Activated naive CD4-positive, alpha-beta T cell (primary cell): ENCODE measurements around the gene PDE4D.
"Not testable (repeated sequence)": the region's sequence is repeated elsewhere in the genome, so short reads cannot be mapped to it uniquely, and the experiment has no call there.

Experiments
- DNase-seq, 4 experiments: peaks; one replicate each; lab custom pipeline; 2025; lab: John Stamatoyannopoulos, UW

Gene PDE4D

GRCh38 chr5:58968350-58968749 lies 925.2 kb downstream of the PDE4D start:
- DNase-seq, result no peak

GRCh38 chr5:58967597-58968281 lies 925.8 kb downstream of the PDE4D start:
- DNase-seq, result no peak

- no peak for DNase-seq
Observed at GRCh38 chr5:58965677-58966414, 927.7 kb downstream of the PDE4D start.

GRCh38 chr5:58963821-58964220 lies 929.7 kb downstream of the PDE4D start:
- DNase-seq, result no peak

- DNase-seq, result no peak
Observed at GRCh38 chr5:58963361-58963760, 930.2 kb downstream of the PDE4D start.

- no peak for DNase-seq
Observed at GRCh38 chr5:58961631-58962280, 931.8 kb downstream of the PDE4D start.

GRCh38 chr5:58958701-58959100 lies 934.8 kb downstream of the PDE4D start:
- DNase-seq, result no peak

GRCh38 chr5:58953218-58953617 lies 940.3 kb downstream of the PDE4D start:
- DNase-seq, result not testable (repeated sequence)

GRCh38 chr5:58950224-58950623 lies 943.3 kb downstream of the PDE4D start:
- no peak for DNase-seq

- no peak for DNase-seq
Observed at GRCh38 chr5:58946230-58946629, 947.3 kb downstream of the PDE4D start.

GRCh38 chr5:58944221-58944620 lies 949.3 kb downstream of the PDE4D start:
- no peak for DNase-seq

GRCh38 chr5:58940446-58940845 lies 953.1 kb downstream of the PDE4D start:
- no peak for DNase-seq

GRCh38 chr5:58939664-58940063 lies 953.9 kb downstream of the PDE4D start:
- no peak for DNase-seq

- DNase-seq, result no peak
Observed at GRCh38 chr5:58938563-58939424, 954.7 kb downstream of the PDE4D start.

GRCh38 chr5:58937031-58937681 lies 956.4 kb downstream of the PDE4D start:
- no peak for DNase-seq

GRCh38 chr5:58934629-58935097 lies 958.9 kb downstream of the PDE4D start:
- DNase-seq, result no peak

GRCh38 chr5:58933891-58934628 lies 959.5 kb downstream of the PDE4D start:
- no peak for DNase-seq

- DNase-seq, result no peak
Observed at GRCh38 chr5:58932057-58932612, 961.4 kb downstream of the PDE4D start.

- no peak for DNase-seq
Observed at GRCh38 chr5:58930520-58930919, 963.0 kb downstream of the PDE4D start.

GRCh38 chr5:58929726-58930125 lies 963.8 kb downstream of the PDE4D start:
- DNase-seq, result no peak
